B cell (primary cell): ENCODE data around the gene CALHM5. TPM values are rescaled to one million over a fixed set of nuclear protein-coding genes. Genes with fewer than 3 reads are reported as not detected.

Experiments used
- ATAC-seq: fragments of 200-7000 bp; cut with Tn5 transposase; one replicate; pipeline ENCODE4 v1.10.0; 2021; ENCODE audit warnings: low read depth, mild to moderate bottlenecking, moderate number of reproducible peaks, moderate library complexity
- CTCF ChIA-PET: fragments of 350-600 bp; sonication (Branson Sonifier 250); formaldehyde crosslinking; loops from one replicate; lab custom pipeline; 2021; ENCODE audit warnings: antibody characterized with exemption, inconsistent platforms; lab: Charles Lee
- POLR2A ChIA-PET: fragments of 350-600 bp; sonication (Branson Sonifier 250); formaldehyde crosslinking; loops from one replicate; lab custom pipeline; 2021; ENCODE audit warnings: antibody characterized with exemption; lab: Charles Lee
- DNase-seq: peaks from one replicate; pipeline ENCODE4 v3.0.0; 2013
- H2AFZ ChIP-seq: 2 replicates; pipeline ENCODE4 v1.6.1; 2012; ENCODE audit warnings: mild to moderate bottlenecking, low read depth, low read length; ENCODE audit not compliant: insufficient read depth, poor library complexity, severe bottlenecking
- H3K27ac ChIP-seq, 2 donors: 1 replicate in 1 of 2; 2 replicates in 1 of 2; pipeline ENCODE4 v1.5.1; 2012 to 2013; ENCODE audit warnings: low read length in 2 of 2, mild to moderate bottlenecking in 2 of 2, moderate library complexity in 1 of 2
- H3K27me3 ChIP-seq, 4 experiments: fragments of 200-600 bp in 1 of 4; sonication (generic) in 1 of 4; replicated peaks in 1 of 4; 1 replicate in 2 of 4; 2 replicates in 2 of 4; pipeline versions ENCODE4 v1.6.1 to v1.7.0; 2013 to 2016; ENCODE audit warnings: low read length in 3 of 4, mild to moderate bottlenecking in 2 of 4, mixed read lengths in 1 of 4, moderate library complexity in 1 of 4; ENCODE audit not compliant: insufficient read depth in 4 of 4, control insufficient read depth in 3 of 4; ENCODE audit errors: control extremely low read depth in 1 of 4
- H3K36me3 ChIP-seq, 2 experiments: replicated peaks in 1 of 2; 1 replicate in 1 of 2; 2 replicates in 1 of 2; pipeline versions ENCODE4 v1.6.1 to v1.7.1; 2013; ENCODE audit warnings: low read length in 1 of 2; ENCODE audit not compliant: insufficient read depth in 2 of 2, control insufficient read depth in 1 of 2; ENCODE audit errors: control extremely low read depth in 1 of 2, extremely low read depth in 1 of 2
- H3K4me1 ChIP-seq, 2 donors: fragments of 200-600 bp in 1 of 2; sonication (generic) in 1 of 2; 1 replicate in 1 of 2; 2 replicates in 1 of 2; pipeline versions ENCODE4 v1.5.1 to v1.6.1; 2013 to 2017; ENCODE audit warnings: low read length in 2 of 2; ENCODE audit not compliant: control insufficient read depth in 2 of 2, insufficient read depth in 2 of 2
- H3K4me2 ChIP-seq: replicated peaks from 2 replicates; pipeline ENCODE3; 2012; ENCODE audit warnings: mild to moderate bottlenecking, low read depth, low read length; ENCODE audit not compliant: poor library complexity, severe bottlenecking
- H3K4me3 ChIP-seq, 5 experiments: fragments of 200-600 bp in 1 of 5; sonication (generic) in 1 of 5; 1 replicate in 3 of 5; 2 replicates in 2 of 5; pipeline versions ENCODE4 v1.5.1 to v1.7.0; 2011 to 2016; ENCODE audit warnings: low read length in 4 of 5, mild to moderate bottlenecking in 4 of 5, low read depth in 2 of 5, control low read depth in 1 of 5, moderate library complexity in 1 of 5; ENCODE audit not compliant: insufficient read depth in 1 of 5; ENCODE audit errors: control extremely low read depth in 1 of 5, extremely low read depth in 1 of 5
- H3K79me2 ChIP-seq: fragments of 200-600 bp; sonication (generic); one replicate; pipeline ENCODE4 v1.6.0; 2016; ENCODE audit warnings: low read length; ENCODE audit not compliant: control insufficient read depth, insufficient read depth
- H3K9ac ChIP-seq: fragments of 200-600 bp; sonication (generic); 2 replicates; pipeline ENCODE4 v1.6.1; 2017; ENCODE audit warnings: mild to moderate bottlenecking, low read length, moderate library complexity
- H3K9me3 ChIP-seq, 3 donors: one replicate each; pipeline versions ENCODE4 v1.6.1 to v1.7.1; 2013; ENCODE audit warnings: low read length in 2 of 3; ENCODE audit not compliant: control insufficient read depth in 2 of 3, insufficient read depth in 1 of 3; ENCODE audit errors: control extremely low read depth in 1 of 3
- H4K20me1 ChIP-seq: 2 replicates; pipeline ENCODE4 v1.6.0; 2012; ENCODE audit warnings: mild to moderate bottlenecking, low read length; ENCODE audit not compliant: insufficient read depth, control insufficient read depth, poor library complexity, severe bottlenecking
- H3K27ac Mint-ChIP-seq: one replicate; pipeline ENCODE4 v1.8.0; 2021; ENCODE audit warnings: mixed read lengths
- H3K27me3 Mint-ChIP-seq: one replicate; pipeline ENCODE4 v1.8.0; 2021; ENCODE audit warnings: mixed read lengths
- H3K4me1 Mint-ChIP-seq: one replicate; pipeline ENCODE4 v1.8.0; 2021; ENCODE audit warnings: mixed read lengths
- H3K4me3 Mint-ChIP-seq: one replicate; pipeline ENCODE4 v1.8.0; 2021; ENCODE audit warnings: mixed read lengths
- H3K9me3 Mint-ChIP-seq: one replicate; pipeline ENCODE4 v1.8.0; 2022; ENCODE audit warnings: mixed read lengths; ENCODE audit not compliant: insufficient read depth
- CTCF ChIP-seq: fragments of 200-600 bp; IDR thresholded peaks from one replicate; pipeline ENCODE4 v1.8.0; 2022; ENCODE audit warnings: antibody characterized with exemption, mild to moderate bottlenecking
- EZH2 ChIP-seq: IDR thresholded peaks from 2 replicates; pipeline ENCODE4 v1.6.1; 2012; ENCODE audit warnings: borderline replicate concordance, low read depth, mild to moderate bottlenecking, moderate library complexity, low read length; ENCODE audit not compliant: insufficient read depth, poor library complexity, severe bottlenecking
- WGBS: methylation state at CpG from one replicate; pipeline ENCODE4 v1.1.5; 2013; ENCODE audit warnings: missing lambda C conversion rate; ENCODE audit not compliant: insufficient coverage; 5-methylcytosine and 5-hydroxymethylcytosine counted together
- intact Hi-C: fragments of 100-400 bp; cut with micrococcal nuclease; formaldehyde crosslinking; loops from one replicate; pipeline ENCODE4 v1.10.0; 2022
- polyA plus RNA-seq: library from polyadenylated mRNA; depleted of rRNA; stranded (reverse); fragments of >200 nt; gene quantifications from 2 replicates; pipeline ENCODE4 v1.2.3, GENCODE V29; 2012
- total RNA-seq, 2 donors: library from RNA; stranded (reverse); fragments of 120-200 nt in 1 of 2; gene quantifications; 1 replicate in 1 of 2; 2 replicates in 1 of 2; pipeline versions ENCODE4 v1.2.3 to v1.2.4, GENCODE V29; 2013 to 2022

The CALHM5 gene
- total and polyA plus RNA-seq, 2 donors (not counting 1 experiment from before 2014, with no cell fraction given), result not detected

GRCh38 chr6:116547358-116547757 is 35.9 kb downstream of the CALHM5 start:
- no peaks in the 10 kb centered on the region for H3K4me1 ChIP-seq
- no peak for ATAC-seq
- no peak overlapping the region for H3K4me2 ChIP-seq
- no peaks in the 10 kb centered on the region for H4K20me1 ChIP-seq
- DNase-seq, result no peak
- H3K4me3 ChIP-seq, result no peak overlapping the region
- H3K9ac ChIP-seq, result no peak overlapping the region
- no peak overlapping the region for H3K27ac ChIP-seq
- 93% methylated on average over 5 of the region's 6 CpGs for WGBS
- H3K9me3 Mint-ChIP-seq, result no peaks in the 10 kb centered on the region
- no peaks in the 10 kb centered on the region for H3K4me1 Mint-ChIP-seq
- CTCF ChIA-PET, result interaction anchor here (0.9 to 1.3 kb wide), 6 partner anchors 11 to 254 kb away, joined by 3 to 7 read pairs (median 3); no protein-coding TSS in a partner anchor
- no peak overlapping the region for H3K4me3 Mint-ChIP-seq
- no peaks in the 10 kb centered on the region for H3K36me3 ChIP-seq
- H2AFZ ChIP-seq, result no peak overlapping the region
- H3K27me3 ChIP-seq, result no peaks in the 10 kb centered on the region
- H3K9me3 ChIP-seq, result no peaks in the 10 kb centered on the region
- intact Hi-C loops, result no loop called here
- TF ChIP-seq EZH2, result no peak
- TF ChIP-seq CTCF, result no peak
- no peaks in the 10 kb centered on the region for H3K79me2 ChIP-seq
- no peak overlapping the region for H3K27ac Mint-ChIP-seq
- POLR2A ChIA-PET, result no interaction called here
- peaks cover 25% of the 10 kb centered on the region for H3K27me3 Mint-ChIP-seq

- intact Hi-C loops, result no loop called here
- 84% methylated on average over 3 of the region's 4 CpGs for WGBS
- CTCF ChIA-PET, result no interaction called here
- H3K4me1 Mint-ChIP-seq, result no peaks in the 10 kb centered on the region
- H3K4me3 Mint-ChIP-seq, result no peak overlapping the region
- no peaks in the 10 kb centered on the region for H3K9me3 ChIP-seq
- H3K36me3 ChIP-seq, result no peaks in the 10 kb centered on the region
- peaks cover 0 to 11% (median 0%) of the 10 kb centered on the region in 4 experiments for H3K27me3 ChIP-seq
- H4K20me1 ChIP-seq, result no peaks in the 10 kb centered on the region
- H3K4me3 ChIP-seq, result no peak overlapping the region
- POLR2A ChIA-PET, result no interaction called here
- H3K27me3 Mint-ChIP-seq, result peaks cover 26% of the 10 kb centered on the region
- DNase-seq (no peak), ATAC-seq (no peak)
- no peak overlapping the region for H2AFZ ChIP-seq
- no peak overlapping the region for H3K9ac ChIP-seq
- no peak overlapping the region for H3K4me2 ChIP-seq
- H3K9me3 Mint-ChIP-seq, result no peaks in the 10 kb centered on the region
- H3K79me2 ChIP-seq, result no peaks in the 10 kb centered on the region
- H3K4me1 ChIP-seq, result no peaks in the 10 kb centered on the region
- H3K27ac ChIP-seq, result no peak overlapping the region
- TF ChIP-seq CTCF (no peak), EZH2 (no peak)
- no peak overlapping the region for H3K27ac Mint-ChIP-seq
Measured at GRCh38 chr6:116550796-116551195, 39.4 kb downstream of the CALHM5 start.
